KOPT-K1 (cell line): ENCODE data around the gene ITPK1.

Experiments
- H3K27ac ChIP-seq: fragments of 200-600 bp; sonication (generic); 2 replicates; pipeline ENCODE4 v1.5.1; 2016; ENCODE audit warnings: antibody characterized with exemption, mild to moderate bottlenecking, low read depth, low read length; ENCODE audit not compliant: poor library complexity, severe bottlenecking
- H3K36me3 ChIP-seq: fragments of 200-600 bp; sonication (generic); 2 replicates; pipeline ENCODE4 v1.5.1; 2017; ENCODE audit warnings: antibody characterized with exemption, mild to moderate bottlenecking, low read length, moderate library complexity; ENCODE audit not compliant: insufficient read depth
- H3K9me3 ChIP-seq: fragments of 200-600 bp; sonication (generic); 2 replicates; pipeline ENCODE4 v1.5.1; 2017; ENCODE audit warnings: antibody characterized with exemption, low read length, mild to moderate bottlenecking; ENCODE audit not compliant: insufficient read depth, poor library complexity, severe bottlenecking

ITPK1 gene

DNA sequence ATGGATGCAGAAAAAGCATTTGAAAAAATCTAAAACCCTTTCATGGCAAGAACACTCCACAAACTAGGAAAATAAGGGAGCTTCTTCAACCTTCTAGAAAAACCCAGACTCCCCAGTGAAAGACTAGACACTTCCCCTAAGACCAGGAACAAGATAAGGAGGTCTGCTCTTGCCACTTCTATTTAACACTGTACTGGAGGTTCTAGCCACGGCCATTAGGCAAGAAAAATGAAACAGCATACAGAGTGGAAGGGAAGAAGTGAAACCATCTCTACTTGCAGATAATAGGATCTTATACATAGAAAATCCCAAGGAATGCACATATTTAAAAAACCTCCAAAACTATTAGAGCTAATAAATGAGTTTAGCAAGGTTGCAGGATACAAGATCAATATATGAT lies 150.4 kb downstream of the ITPK1 start:
- H3K9me3 ChIP-seq: no peaks in the 10 kb centered on the region
- H3K36me3 ChIP-seq: peaks cover 23% of the 10 kb centered on the region; the same call in 1 of the 2 replicates
- no peak overlapping the region for H3K27ac ChIP-seq

DNA sequence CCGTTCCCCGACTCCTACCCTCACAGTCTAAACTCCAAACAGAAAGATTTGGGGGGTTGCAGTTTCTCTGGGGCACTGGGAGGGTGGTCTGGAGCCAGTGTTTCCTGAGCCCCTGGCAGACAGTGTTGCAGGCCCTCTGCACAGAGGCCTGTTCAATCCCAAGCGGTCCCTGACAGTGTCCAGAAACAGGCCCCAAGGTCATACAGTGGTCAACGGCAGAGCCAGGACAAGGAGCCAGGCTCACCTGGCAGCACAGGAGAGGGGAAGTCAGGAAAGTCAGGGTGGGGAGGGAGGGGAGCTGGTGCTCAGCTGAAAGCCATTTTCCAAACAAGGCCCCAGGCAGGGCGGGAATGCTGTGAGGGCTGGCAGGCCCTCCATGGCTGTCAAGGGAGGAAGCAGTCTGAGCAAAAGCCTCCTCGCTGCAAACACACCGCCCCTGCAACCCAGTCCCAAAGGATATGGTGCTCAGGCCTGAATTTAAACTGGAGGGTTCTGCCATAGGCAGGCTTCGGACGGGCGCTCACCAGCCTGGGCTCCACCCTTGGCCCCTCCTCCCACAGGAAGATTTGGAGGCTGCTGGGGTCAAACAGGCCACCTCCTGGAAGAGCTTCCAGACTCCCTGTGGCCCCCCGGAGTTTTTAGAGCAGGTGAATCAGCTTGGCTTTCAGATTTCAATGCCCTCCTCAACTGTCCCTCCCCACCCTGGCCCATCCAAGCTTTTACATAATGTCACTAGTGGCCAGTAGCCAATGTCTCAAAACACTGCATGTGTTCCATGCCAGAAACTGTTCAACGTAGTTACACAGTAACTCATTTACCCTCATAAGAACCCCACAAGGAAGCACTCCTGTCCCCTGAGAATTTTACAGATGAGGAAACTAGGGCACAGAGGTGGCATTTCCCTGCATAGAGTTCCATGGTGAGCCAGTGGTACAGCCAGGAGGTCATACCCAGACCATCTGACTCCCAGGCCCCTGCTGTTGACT lies 151.3 kb downstream of the ITPK1 start:
- Histone ChIP-seq H3K36me3 (peaks cover 24% of the 10 kb centered on the region; the same call in 1 of the 2 replicates), H3K9me3 (no peaks in the 10 kb centered on the region), H3K27ac (no peak overlapping the region)

DNA sequence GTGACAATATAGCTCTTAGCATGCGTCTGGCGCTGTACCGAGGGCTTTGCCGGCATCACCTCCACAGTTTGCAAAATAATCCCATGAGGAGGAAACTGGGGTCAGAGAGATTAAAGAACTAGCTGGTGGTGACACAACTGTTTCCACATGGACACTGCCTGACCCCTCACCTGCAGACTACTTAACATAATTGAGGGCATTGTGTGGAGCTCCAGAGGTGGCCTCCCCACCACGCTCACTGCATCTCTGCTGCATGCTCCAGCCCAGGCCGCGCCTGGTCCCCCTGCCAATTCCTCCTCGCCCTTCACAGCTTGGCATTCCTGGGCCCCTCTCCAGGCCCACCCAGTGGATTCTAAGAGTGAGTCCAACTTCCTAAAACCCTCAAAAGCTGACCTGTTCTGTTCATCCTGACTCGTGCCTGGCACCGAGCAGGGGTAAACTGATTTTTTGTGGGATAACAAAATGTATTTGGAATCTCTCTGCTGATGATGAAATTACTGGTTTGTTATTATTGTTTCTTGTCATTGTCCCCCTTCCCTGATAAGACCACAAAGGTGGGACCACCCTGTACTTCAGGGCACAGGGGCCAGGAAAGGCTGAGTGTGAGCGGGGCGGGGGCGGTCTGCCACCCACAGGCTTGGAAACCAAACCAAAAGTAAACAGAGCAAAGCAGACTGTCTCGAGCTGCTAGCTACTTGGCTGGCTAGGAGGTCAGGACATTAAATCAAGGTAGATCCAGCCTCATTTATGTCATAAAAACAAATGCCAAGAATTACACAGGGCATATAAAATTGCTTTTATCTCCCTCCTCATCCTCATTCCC lies 152.2 kb downstream of the ITPK1 start:
- no peaks in the 10 kb centered on the region for H3K9me3 ChIP-seq
- H3K27ac ChIP-seq: no peak overlapping the region
- peaks cover 29% of the 10 kb centered on the region; the same call in 1 of the 2 replicates for H3K36me3 ChIP-seq

DNA sequence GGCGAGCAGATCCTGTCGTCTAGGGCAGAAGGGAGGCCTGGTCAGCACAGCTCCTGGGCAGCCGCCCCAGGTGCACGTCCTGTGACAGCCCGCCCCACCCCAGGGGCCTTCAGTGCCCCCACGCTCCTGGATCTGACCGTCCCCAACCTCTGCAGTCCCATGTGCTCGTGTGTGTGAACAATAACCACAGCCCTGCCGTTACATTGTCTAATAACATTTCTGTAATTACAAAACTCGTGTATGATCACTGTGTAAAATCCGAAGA lies 153.0 kb downstream of the ITPK1 start:
- Histone ChIP-seq H3K27ac (no peak overlapping the region), H3K9me3 (no peaks in the 10 kb centered on the region), H3K36me3 (peaks cover 37% of the 10 kb centered on the region; the same call in 1 of the 2 replicates)

DNA sequence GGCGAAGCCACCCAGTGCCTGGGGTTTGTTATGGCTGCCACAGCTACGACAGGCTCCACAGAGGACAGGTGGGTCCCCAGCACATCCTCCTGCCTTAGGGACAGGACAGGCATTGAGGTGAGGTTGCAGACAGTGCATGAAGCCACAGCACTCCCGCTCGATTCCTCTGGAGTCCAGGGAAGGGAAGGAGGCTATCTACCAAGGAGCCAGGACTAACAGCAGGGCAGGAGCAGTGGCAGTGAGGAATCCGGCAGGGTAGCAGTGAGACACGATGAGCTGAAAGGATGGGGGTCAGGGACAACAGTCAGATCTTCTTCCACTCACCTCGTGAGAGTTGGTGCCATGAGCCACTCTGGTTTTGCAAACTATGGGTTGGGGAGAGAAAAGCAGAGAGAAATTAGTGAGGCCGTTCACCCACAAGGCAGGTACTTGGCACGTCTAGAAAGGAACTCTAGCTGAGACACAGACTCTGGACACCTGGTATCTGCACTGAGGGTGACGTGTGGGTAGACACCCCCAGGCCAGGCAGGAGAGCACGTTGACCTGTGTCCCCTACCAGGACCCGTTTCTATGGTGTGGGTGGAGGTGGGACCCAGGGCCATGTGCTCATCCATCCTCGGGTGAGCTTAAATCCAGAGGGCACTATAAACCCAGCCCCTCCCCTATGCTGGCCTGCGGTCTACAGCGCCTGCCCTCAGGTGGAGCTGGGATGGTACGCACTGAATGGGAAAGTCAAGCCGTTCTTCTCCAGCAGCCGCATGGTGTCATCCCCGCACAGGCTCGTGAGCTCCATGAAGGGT lies 153.5 kb downstream of the ITPK1 start:
- Histone ChIP-seq H3K36me3 (peaks cover 42% of the 10 kb centered on the region; the same call in 1 of the 2 replicates), H3K9me3 (no peaks in the 10 kb centered on the region), H3K27ac (no peak overlapping the region)

DNA sequence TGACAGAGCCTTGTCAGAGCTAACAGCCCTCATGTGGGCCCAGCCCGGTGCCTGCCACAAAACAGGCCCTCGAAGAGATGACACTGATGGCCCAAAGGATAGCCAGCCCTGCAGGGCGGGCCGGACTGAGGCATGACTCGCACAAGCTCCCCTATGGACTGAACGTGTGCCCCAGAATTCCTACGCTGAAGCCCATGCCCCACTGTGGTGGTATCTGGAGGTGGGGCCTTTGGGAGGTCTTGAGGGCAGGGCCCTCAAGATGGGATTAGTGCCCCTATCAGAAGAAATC lies 154.2 kb downstream of the ITPK1 start:
- Histone ChIP-seq H3K9me3 (no peaks in the 10 kb centered on the region), H3K27ac (no peak overlapping the region), H3K36me3 (peaks cover 48% of the 10 kb centered on the region; the same call in 1 of the 2 replicates)

DNA sequence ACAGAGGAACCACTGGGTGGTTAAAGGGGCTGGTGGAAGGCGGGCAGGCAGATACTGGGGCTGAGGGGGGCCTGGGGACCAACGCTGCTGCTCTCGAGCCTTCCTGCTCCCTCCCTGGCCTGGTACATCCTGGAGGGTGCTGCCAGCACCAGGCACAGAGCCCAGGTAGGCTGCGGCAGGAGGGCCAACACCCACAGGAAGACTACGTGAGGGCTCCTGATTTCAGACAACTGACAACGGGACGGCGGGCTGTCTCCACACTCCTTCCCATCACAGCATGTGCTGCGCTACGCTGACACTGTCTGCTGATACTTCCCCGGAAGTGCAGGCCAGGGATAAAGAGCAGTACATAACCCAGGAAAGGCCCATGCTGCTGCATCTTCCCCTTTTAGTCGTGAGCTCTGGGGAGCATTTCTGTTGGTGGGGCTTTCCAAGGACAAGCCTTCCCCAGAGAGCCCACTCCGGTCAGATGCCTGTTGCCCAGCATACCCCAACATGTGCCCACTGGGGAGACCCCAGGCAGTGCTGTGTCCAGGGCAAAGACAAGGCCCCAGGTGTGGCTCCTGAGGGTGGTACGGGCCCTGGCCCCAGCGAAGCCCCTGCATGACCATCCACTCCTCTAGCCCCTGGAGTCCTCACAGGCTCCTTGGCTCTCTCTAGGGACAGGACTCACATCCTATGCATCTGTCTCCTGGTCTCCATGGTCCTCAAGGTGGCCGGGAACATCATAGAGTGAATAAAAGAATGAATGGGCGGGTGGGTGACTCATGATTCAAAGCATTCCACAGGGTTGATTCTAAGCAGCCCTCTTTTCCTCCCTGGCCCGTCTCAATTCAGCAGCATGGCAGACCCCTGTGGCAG lies 154.8 kb downstream of the ITPK1 start:
- Histone ChIP-seq H3K9me3 (no peaks in the 10 kb centered on the region), H3K27ac (no peak overlapping the region), H3K36me3 (peaks cover 54% of the 10 kb centered on the region)

DNA sequence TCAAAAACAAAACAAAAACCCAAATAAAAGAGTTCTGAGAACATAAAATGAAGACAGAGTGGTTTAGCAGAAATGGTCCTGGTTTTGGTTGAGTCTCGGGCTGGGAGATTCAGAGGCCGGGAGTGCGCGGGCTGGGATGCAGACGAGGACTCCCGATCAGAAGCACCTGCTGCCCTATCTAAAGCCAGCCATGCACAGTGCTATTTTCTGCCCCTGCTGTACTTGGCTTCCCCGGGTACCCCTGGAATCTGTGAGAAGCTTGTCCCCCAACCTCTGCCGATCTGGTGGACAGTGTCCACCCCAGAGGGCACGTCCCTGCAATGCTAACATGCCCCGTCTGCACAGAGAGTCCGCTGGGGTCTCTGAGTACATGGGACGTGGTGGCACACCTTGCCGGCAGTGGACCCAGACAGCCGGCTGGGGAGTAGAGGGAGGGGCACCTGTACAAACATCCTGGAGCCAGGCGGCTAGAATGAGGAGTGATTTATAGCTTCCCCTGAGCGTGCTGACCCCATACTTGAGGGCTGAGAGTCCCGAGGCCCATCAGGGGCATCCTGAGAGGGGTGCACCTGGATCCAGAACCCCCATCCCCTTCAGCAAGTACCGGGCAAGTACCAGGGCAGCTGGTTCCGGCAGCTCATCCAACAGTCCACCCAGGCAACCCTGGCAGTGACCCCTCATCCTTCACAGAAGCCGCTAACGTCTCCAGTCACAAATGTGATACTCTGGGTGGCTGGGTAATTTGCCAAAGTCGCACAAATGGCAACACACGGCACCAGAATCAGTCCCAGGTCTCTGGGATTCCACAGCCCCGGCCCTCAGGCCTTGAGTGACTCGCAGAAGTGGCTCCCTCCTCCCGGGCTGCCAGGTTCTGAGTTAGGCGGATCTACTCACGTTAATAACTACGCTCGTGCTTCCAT lies 155.7 kb downstream of the ITPK1 start:
- H3K36me3 ChIP-seq: peaks cover 61% of the 10 kb centered on the region
- H3K27ac ChIP-seq: no peak overlapping the region
- H3K9me3 ChIP-seq: no peaks in the 10 kb centered on the region

DNA sequence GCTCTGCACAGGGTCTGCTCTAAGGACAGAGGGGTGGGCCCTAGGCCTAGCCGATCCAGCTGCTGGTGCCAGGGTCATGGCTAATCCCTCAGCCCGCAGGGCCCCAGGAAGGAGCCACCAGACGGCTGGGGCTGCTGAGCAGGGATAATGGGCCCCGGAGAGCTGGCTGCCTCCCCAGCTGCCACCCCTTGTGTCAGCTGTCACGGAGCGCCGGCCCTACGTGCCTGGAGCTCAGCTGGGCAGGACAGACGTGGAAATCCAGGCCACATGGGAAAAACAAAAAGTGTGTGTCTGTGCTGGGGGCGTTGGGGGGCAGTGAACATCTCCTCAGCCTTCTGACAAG lies 156.6 kb downstream of the ITPK1 start:
- no peak overlapping the region for H3K27ac ChIP-seq
- H3K9me3 ChIP-seq: no peaks in the 10 kb centered on the region
- H3K36me3 ChIP-seq: peaks cover 68% of the 10 kb centered on the region

DNA sequence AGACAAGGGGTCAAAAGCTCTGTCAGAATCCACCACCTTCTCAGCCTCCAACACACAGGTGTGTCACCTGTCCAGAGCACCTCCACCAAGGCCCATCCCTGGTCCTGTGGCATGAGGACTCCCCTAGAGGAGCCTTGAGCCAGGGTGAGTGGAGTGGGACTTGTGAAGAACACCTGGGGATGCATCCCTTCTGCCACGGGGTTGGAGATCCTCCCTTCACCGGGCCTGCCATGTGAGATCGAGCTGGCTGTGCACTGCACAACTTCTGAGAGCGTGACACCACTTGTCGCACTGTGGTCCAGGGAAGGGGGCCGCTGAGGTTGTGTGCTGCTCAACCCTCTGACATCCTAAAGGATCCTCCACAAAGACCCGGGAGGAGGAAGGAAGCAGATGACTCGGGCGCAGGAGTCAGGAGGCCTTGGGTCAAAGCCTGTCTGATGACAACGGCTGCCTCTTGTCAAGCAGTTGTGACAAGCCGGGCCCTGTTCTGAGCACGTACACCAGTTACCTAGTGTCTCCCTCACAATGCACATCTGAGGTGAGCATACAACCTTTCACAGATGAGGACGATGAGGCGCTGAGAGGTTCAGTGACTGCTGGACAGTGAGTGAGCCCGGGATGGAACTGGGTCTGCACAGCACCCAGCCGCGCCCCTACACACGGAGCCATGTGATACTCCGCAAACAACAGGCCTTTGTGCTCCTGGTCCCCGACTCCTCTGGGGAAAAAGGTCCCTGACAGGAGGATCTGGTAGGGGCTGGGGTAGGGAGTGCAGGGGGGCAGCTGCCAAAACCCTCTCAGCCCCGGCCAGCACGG lies 157.1 kb downstream of the ITPK1 start:
- Histone ChIP-seq H3K36me3 (peaks cover 70% of the 10 kb centered on the region), H3K9me3 (no peaks in the 10 kb centered on the region), H3K27ac (no peak overlapping the region)

DNA sequence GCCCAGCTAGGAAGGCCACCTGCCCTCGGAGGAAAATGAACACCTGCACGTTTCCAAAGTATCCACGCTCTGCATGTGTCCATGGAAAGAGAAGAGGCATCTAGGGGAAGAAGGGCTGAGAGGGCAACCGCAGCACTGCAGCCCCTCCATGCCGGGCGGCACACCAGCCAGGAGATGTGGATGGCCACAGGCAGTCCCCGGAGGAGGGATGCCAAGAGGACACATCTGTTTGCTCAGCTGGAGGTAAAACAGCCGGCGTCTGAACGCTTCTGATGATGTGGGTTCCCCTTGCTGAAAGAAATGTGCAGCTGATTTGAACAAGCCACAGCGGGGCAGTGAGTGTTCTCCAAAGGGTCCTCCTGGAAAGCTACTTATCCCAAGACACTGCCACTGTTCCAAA lies 158.8 kb downstream of the ITPK1 start:
- Histone ChIP-seq H3K27ac (no peak overlapping the region), H3K36me3 (peaks cover 76% of the 10 kb centered on the region), H3K9me3 (no peaks in the 10 kb centered on the region)

DNA sequence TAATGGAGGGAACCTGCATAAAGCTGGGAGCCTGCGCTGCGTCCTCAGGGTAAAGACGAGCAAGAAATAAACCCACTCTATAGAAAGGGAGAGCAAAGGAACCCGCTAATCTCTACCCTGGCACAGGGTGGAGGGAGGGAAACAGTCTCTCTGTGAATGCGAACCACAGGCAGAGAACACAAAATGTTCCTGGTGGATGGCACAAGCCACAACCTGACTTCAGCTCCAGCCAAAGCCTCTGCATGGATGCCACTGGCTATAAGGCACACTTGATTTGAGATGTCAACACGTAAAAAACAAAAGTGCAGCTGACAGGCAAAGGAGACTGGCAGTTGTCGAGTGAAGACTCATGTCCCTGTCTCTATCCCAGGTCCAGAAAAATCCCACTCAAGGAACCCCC lies 160.3 kb downstream of the ITPK1 start:
- Histone ChIP-seq H3K36me3 (peaks cover 76% of the 10 kb centered on the region), H3K27ac (no peak overlapping the region), H3K9me3 (no peaks in the 10 kb centered on the region)

DNA sequence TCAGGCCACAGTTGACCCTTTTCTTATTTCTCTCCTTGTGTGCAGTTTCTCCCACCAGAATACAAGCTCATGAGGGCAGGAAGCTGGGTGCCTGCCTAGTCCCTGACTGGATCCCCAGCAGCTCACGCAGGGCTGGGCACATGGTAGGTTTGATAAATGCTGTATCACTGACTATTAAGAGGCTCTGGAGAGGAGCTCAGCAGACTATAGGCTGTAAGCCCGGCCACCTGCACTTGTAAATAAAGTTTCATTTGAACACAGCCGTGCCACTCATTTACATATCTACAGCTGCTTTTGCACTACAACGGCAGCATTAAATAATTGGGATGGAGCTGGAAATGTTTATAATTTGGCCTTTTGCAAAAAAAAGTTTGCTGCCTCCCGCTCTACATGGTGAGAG lies 160.8 kb downstream of the ITPK1 start:
- Histone ChIP-seq H3K27ac (no peak overlapping the region), H3K36me3 (peaks cover 78% of the 10 kb centered on the region), H3K9me3 (no peaks in the 10 kb centered on the region)
